ENCODE data around the gene GPC3. TPM values are rescaled to one million over a fixed set of nuclear protein-coding genes. Genes with fewer than 3 reads are reported as not detected.

The GPC3 gene
- polyA plus RNA-seq, 1 of the 3 experiments (the other 2 are of a cell fraction), result 1.4 TPM

- TF ChIP-seq ZBTB33 (IDR thresholded peaks at IDR 0.05; ENCODE audit: borderline replicate concordance, low read depth) (no peak), SIN3A (IDR thresholded peaks at IDR 0.05; ENCODE audit: borderline replicate concordance, low read depth, low read length) (no peak), MAX (IDR thresholded peaks at IDR 0.05; ENCODE audit: low read depth) (no peak), USF2 (IDR thresholded peaks at IDR 0.05; ENCODE audit: borderline replicate concordance, low read depth, low read length) (no peak), RAD21 (IDR thresholded peaks at IDR 0.05; ENCODE audit: low read length) (no peak), FOXJ3 (CRISPR knock-in tag; IDR thresholded peaks at IDR 0.05) (no peak)
These were observed 116.1 kb downstream of the GPC3 start (continued) for GRCh38 chrX:133869270-133869669.

- no peak for TF ChIP-seq SIN3A (IDR thresholded peaks at IDR 0.05; ENCODE audit: borderline replicate concordance, low read depth, low read length)
- TF ChIP-seq EZH2phosphoT487 (IDR thresholded peaks at IDR 0.05; ENCODE audit: borderline replicate concordance, low read depth), result no peak
- TF ChIP-seq CHD2 (IDR thresholded peaks at IDR 0.05; ENCODE audit: low read length, partially characterized antibody), result no peak
- TF ChIP-seq RAD21 (IDR thresholded peaks at IDR 0.05; ENCODE audit: low read length), result no peak
- TF ChIP-seq MEF2A (IDR thresholded peaks at IDR 0.05; ENCODE audit: borderline replicate concordance, low read depth), result no peak
- TF ChIP-seq MAX (IDR thresholded peaks at IDR 0.05; ENCODE audit: low read depth), result no peak
- TF ChIP-seq JUND (IDR thresholded peaks at IDR 0.05), result no peak
- no peak for TF ChIP-seq FOSL2 (IDR thresholded peaks at IDR 0.05; ENCODE audit: borderline replicate concordance, low read depth)
- no peak for TF ChIP-seq IRF3 (IDR thresholded peaks at IDR 0.05; ENCODE audit: low read depth, low read length)
- no peak for TF ChIP-seq FOXM1 (IDR thresholded peaks at IDR 0.05; ENCODE audit: low read depth)
- TF ChIP-seq USF1 (IDR thresholded peaks at IDR 0.05; ENCODE audit: borderline replicate concordance, low read depth), result no peak
- TF ChIP-seq NFIC (IDR thresholded peaks at IDR 0.05; ENCODE audit: borderline replicate concordance), result no peak
- Histone ChIP-seq H3K9me2 (no peaks in the 10 kb centered on the region), H4K20me1 (ENCODE audit: insufficient read depth) (no peaks in the 10 kb centered on the region), H3K27me3 (ENCODE audit: insufficient read depth) (no peaks in the 10 kb centered on the region), H3K36me3 (replicated peaks in 1 of 2; ENCODE audit: control insufficient read depth in 1 of 2, insufficient read depth in 2 of 2, low read length in 1 of 2) (no peaks in the 10 kb centered on the region), H3K4me3 (ENCODE audit: low read depth in 2 of 2, low read length in 1 of 2) (no peak overlapping the region), H2AFZ (ENCODE audit: low read depth) (no peak overlapping the region), H3K79me2 (ENCODE audit: insufficient read depth) (no peaks in the 10 kb centered on the region), H3K4me1 (ENCODE audit: control insufficient read depth in 1 of 2, insufficient read depth in 2 of 2, low read depth in 1 of 2, low read length in 1 of 2) (no peaks in the 10 kb centered on the region), H3K27ac (ENCODE audit: low read depth in 2 of 2, low read length in 1 of 2) (no peak overlapping the region), H3K9me3 (no peaks in the 10 kb centered on the region), H3F3A (replicated peaks; ENCODE audit: insufficient read depth) (no peaks in the 10 kb centered on the region), H3K4me2 (no peak overlapping the region), H3K9ac (no peak overlapping the region)
- peak; percentile 11 for DNase-seq
- ChIA-PET POLR2A (no interaction called here), CTCF (interaction anchor here (1.2 to 1.7 kb wide), 3 partner anchors 9 to 76 kb away, joined by 3 to 7 read pairs (median 4); no protein-coding TSS in a partner anchor)
- 18% methylated on average over 1 of the region's 1 CpG for WGBS (ENCODE audit: low lambda C conversion rate)
These were observed 116.7 kb downstream of the GPC3 start for GRCh38 chrX:133868682-133869081.

All from SK-N-SH (cell line).